Spinal cord (tissue), 10 donors: Measurements from ENCODE around the gene C11orf97. TPM values are rescaled to one million over a fixed set of nuclear protein-coding genes. Genes with fewer than 3 reads are reported as not detected.

Experiments used
- DNase-seq, 6 donors: peaks; one replicate each; pipeline versions ENCODE4 v3.0.0 to v3.0.0-alpha.2; 2013 to 2015; ENCODE audit warnings: low spot score in 6 of 6, low read depth in 4 of 6
- H3K27ac ChIP-seq: one replicate; pipeline ENCODE4 v1.5.1; 2013; ENCODE audit warnings: low read depth, low read length, control low read depth
- H3K27me3 ChIP-seq: one replicate; pipeline ENCODE4 v1.6.1; 2013; ENCODE audit warnings: low read length; ENCODE audit not compliant: control insufficient read depth, insufficient read depth
- H3K36me3 ChIP-seq: one replicate; pipeline ENCODE4 v1.6.1; 2013; ENCODE audit warnings: low read length; ENCODE audit not compliant: control insufficient read depth, insufficient read depth
- H3K4me1 ChIP-seq: one replicate; pipeline ENCODE4 v1.6.1; 2013; ENCODE audit warnings: low read length; ENCODE audit not compliant: control insufficient read depth, insufficient read depth
- H3K4me3 ChIP-seq: one replicate; pipeline ENCODE4 v1.5.1; 2013; ENCODE audit warnings: low read depth, low read length, control low read depth
- H3K9me3 ChIP-seq: one replicate; pipeline ENCODE4 v1.6.1; 2013; ENCODE audit warnings: low read length; ENCODE audit not compliant: control insufficient read depth, insufficient read depth
- WGBS: methylation state at CpG from one replicate; pipeline ENCODE4 v1.1.5; 2013; ENCODE audit warnings: missing lambda C conversion rate; ENCODE audit not compliant: insufficient coverage; 5-methylcytosine and 5-hydroxymethylcytosine counted together
- long read RNA-seq, 4 donors: transcript quantifications; one replicate each; lab custom pipeline, GENCODE V29; 2026
- polyA plus RNA-seq, 2 donors: library from polyadenylated mRNA; unstranded; fragments of 120-200 nt; gene quantifications; one replicate each; pipeline ENCODE4 v1.2.1, GENCODE V29; 2013; ENCODE audit not compliant: insufficient read length in 2 of 2
- total RNA-seq, 2 donors: library from RNA; depleted of rRNA in 1 of 2; stranded (reverse); fragments of 120-200 nt in 1 of 2; fragments of >200 nt in 1 of 2; gene quantifications; one replicate each; pipeline versions ENCODE4 v1.2.3 to v1.2.4, GENCODE V29; 2013 to 2014
- donor health status: healthy.

Gene C11orf97, protein sequence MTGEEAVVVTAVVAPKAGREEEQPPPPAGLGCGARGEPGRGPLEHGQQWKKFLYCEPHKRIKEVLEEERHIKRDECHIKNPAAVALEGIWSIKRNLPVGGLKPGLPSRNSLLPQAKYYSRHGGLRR
- total RNA-seq (1 to 10 TPM in 1 of 2 donors, under 1 TPM in 1; 0.69 to 4.7 TPM), polyA plus RNA-seq (1 to 10 TPM; 1.3 to 1.4 TPM)
- long read RNA-seq, donor 1, partial matches to known transcripts, result 0 of 3 reads
- long read RNA-seq, donor 1, other reads (novel, unspliced or antisense), result 0 of 3 reads
- long read RNA-seq, donor 2, partial matches to known transcripts, result 0 of 1 reads
- long read RNA-seq, donor 2, other reads (novel, unspliced or antisense), result 0 of 1 reads
- long read RNA-seq, donor 3, partial matches to known transcripts, result 0 of 1 reads
- long read RNA-seq, donor 3, other reads (novel, unspliced or antisense), result 0 of 1 reads
- long read RNA-seq, donor 4, transcript C11orf97-201 (4 exons, 701 nt), result major isoform, 8 of 8 reads
- long read RNA-seq, donor 4, partial matches to known transcripts, result 0 of 8 reads
- long read RNA-seq, donor 4, other reads (novel, unspliced or antisense), result 0 of 8 reads

GRCh38 chr11:94511932-94512781 lies at the start of gene C11orf97:
C11orf97 (plus strand) TSS chr11:94512461; CDS start chr11:94512529, 68 bp downstream.
- no peak within 1 kb of the TSS for H3K27ac ChIP-seq
- no peaks in the 10 kb centered on the region for H3K9me3 ChIP-seq
- H3K4me3 ChIP-seq, result peak within 1 kb of the TSS; percentile 42
- DNase-seq, result peak in 3 of 6 donors; percentile 48 to 89 (median 84)
- no peaks in the 10 kb centered on the region for H3K27me3 ChIP-seq
- H3K4me1 ChIP-seq, result peaks cover 9% of the 10 kb centered on the region
- no peaks in the 10 kb centered on the region for H3K36me3 ChIP-seq
- WGBS, result 12% methylated on average over 47 of the region's 53 CpGs

- Histone ChIP-seq H3K27ac (no peak overlapping the region), H3K27me3 (no peaks in the 10 kb centered on the region), H3K9me3 (no peaks in the 10 kb centered on the region), H3K4me3 (no peak overlapping the region), H3K36me3 (no peaks in the 10 kb centered on the region), H3K4me1 (no peaks in the 10 kb centered on the region)
- no peak for DNase-seq
- no CpG with 5 or more reads among the region's 2 CpGs for WGBS
Observed at GRCh38 chr11:94469416-94469815, 42.8 kb upstream of the C11orf97 start.

- WGBS, result 95% methylated on average over 2 of the region's 3 CpGs
- no peak overlapping the region for H3K27ac ChIP-seq
- H3K4me1 ChIP-seq, result no peaks in the 10 kb centered on the region
- no peak overlapping the region for H3K4me3 ChIP-seq
- DNase-seq, result peak in 1 of 6 donors; percentile 69
- H3K9me3 ChIP-seq, result no peaks in the 10 kb centered on the region
- no peaks in the 10 kb centered on the region for H3K27me3 ChIP-seq
- peaks cover 6% of the 10 kb centered on the region for H3K36me3 ChIP-seq
Observed at GRCh38 chr11:94472916-94473799, 39.1 kb upstream of the C11orf97 start.

DNA sequence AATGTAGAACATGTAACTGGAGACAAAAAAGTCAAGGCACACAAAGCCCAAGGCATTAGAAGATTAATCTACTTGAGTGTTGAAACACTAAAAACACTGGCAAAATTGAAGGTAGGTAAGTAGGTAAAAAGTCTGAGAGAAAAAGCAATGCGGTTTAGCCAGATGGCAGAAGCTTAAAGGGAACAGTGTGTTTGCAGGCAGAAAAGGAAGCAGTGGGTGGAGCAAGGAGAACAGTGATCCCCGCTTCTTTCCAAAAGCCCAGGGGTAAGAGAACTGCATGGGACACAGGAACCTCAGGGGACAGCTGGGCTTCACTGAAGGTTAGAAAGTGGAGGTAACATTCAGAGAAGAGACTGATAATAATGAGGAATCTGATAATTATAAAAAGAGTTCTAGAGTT lies 34.6 kb upstream of the C11orf97 start:
- no peak for DNase-seq
- no peak overlapping the region for H3K4me3 ChIP-seq
- no peaks in the 10 kb centered on the region for H3K27me3 ChIP-seq
- 92% methylated on average over 2 of the region's 2 CpGs for WGBS
- no peak overlapping the region for H3K27ac ChIP-seq
- H3K36me3 ChIP-seq, result peaks cover 13% of the 10 kb centered on the region
- no peaks in the 10 kb centered on the region for H3K4me1 ChIP-seq
- H3K9me3 ChIP-seq, result no peaks in the 10 kb centered on the region

- no peaks in the 10 kb centered on the region for H3K27me3 ChIP-seq
- H3K27ac ChIP-seq, result no peak overlapping the region
- H3K4me3 ChIP-seq, result no peak overlapping the region
- no peak for DNase-seq
- no peaks in the 10 kb centered on the region for H3K9me3 ChIP-seq
- no peaks in the 10 kb centered on the region for H3K4me1 ChIP-seq
- peaks cover 19% of the 10 kb centered on the region for H3K36me3 ChIP-seq
Observed at GRCh38 chr11:94481342-94481741, 30.9 kb upstream of the C11orf97 start.

- Histone ChIP-seq H3K36me3 (peaks cover 9% of the 10 kb centered on the region), H3K27ac (no peak overlapping the region), H3K9me3 (no peaks in the 10 kb centered on the region), H3K4me1 (no peaks in the 10 kb centered on the region), H3K4me3 (no peak overlapping the region), H3K27me3 (no peaks in the 10 kb centered on the region)
- no peak for DNase-seq
- WGBS, result no CpG with 5 or more reads among the region's 1 CpG
Observed at GRCh38 chr11:94486068-94486467, 26.2 kb upstream of the C11orf97 start.

DNA sequence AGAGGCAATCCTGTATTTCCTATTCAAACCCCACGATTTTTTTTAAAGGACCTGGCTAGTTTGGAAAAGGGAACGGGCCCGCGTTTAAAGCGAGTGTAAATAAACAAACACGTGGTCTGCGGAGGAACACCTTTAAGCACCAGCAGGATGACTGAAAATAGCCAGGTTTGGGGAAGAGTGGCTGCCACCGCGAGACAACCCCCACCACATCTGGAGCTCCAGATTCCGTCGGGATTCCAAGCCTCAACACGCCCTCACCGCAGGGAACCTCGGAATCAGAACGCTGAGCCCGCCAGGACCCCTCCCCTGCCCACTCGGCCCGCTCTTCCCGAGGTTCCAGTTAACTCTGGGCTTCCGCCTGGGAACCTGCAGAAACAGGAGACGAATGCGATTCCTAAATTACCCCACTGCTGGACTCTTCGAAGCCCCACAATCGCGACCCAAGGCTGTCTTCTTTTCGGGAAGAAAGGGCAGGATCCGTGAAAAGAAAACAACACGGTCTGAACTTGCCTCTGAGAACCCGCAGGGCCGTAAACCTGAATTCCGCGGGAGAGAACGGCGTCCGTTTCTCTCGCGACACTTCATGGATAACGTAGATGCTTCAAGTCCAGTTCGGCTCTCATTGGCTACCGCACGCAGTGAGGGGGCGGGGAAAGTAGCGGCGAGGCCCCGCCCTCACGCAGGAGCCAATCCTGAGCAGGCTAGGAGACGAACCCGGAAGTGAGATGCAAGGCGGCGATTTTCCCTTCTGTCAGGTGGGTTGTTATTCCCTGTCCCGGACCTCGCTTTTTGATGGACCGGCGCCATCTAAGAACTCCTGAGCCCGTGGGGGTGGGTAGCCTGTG lies 18.8 kb upstream of the C11orf97 start, which contains the start of the genes ANKRD49 and MRE11:
TSS of gene ANKRD49 (plus strand) at position 704 of the 845 bp plus-strand sequence. CDS start 2,710 bp downstream, outside the sequence.
TSS of gene MRE11 (minus strand) at position 564 of the 845 bp plus-strand sequence. CDS start 1,043 bp downstream, outside the sequence.
- H3K27me3 ChIP-seq, result no peaks in the 10 kb centered on the region
- no peaks in the 10 kb centered on the region for H3K36me3 ChIP-seq
- peak within 1 kb of the TSS; percentile 99 for H3K4me3 ChIP-seq
- H3K27ac ChIP-seq, result peak within 1 kb of the TSS; percentile 76
- WGBS, result 0% methylated on average over 55 of the region's 55 CpGs
- DNase-seq, result peak; percentile 94 to 99 (median 96)
- no peaks in the 10 kb centered on the region for H3K9me3 ChIP-seq
- H3K4me1 ChIP-seq, result no peaks in the 10 kb centered on the region

GRCh38 chr11:94494126-94494680 lies 18.1 kb upstream of the C11orf97 start:
- Histone ChIP-seq H3K4me3 (peak overlapping the region; percentile 99), H3K36me3 (no peaks in the 10 kb centered on the region), H3K4me1 (no peaks in the 10 kb centered on the region), H3K27ac (peak overlapping the region; percentile 76), H3K9me3 (no peaks in the 10 kb centered on the region), H3K27me3 (no peaks in the 10 kb centered on the region)
- DNase-seq, result no peak
- WGBS, result 0% methylated on average over 10 of the region's 19 CpGs
